Nucleus accumbens (tissue), 56 donors: ENCODE measurements around the gene OXT.
A peak's percentile ranks its signal among the peaks of the same experiment; 100 is the strongest.

Experiments
- DNase-seq, 56 donors: peaks; one replicate each; lab custom pipeline; 2025; lab: John Stamatoyannopoulos, UW

OXT gene

DNA sequence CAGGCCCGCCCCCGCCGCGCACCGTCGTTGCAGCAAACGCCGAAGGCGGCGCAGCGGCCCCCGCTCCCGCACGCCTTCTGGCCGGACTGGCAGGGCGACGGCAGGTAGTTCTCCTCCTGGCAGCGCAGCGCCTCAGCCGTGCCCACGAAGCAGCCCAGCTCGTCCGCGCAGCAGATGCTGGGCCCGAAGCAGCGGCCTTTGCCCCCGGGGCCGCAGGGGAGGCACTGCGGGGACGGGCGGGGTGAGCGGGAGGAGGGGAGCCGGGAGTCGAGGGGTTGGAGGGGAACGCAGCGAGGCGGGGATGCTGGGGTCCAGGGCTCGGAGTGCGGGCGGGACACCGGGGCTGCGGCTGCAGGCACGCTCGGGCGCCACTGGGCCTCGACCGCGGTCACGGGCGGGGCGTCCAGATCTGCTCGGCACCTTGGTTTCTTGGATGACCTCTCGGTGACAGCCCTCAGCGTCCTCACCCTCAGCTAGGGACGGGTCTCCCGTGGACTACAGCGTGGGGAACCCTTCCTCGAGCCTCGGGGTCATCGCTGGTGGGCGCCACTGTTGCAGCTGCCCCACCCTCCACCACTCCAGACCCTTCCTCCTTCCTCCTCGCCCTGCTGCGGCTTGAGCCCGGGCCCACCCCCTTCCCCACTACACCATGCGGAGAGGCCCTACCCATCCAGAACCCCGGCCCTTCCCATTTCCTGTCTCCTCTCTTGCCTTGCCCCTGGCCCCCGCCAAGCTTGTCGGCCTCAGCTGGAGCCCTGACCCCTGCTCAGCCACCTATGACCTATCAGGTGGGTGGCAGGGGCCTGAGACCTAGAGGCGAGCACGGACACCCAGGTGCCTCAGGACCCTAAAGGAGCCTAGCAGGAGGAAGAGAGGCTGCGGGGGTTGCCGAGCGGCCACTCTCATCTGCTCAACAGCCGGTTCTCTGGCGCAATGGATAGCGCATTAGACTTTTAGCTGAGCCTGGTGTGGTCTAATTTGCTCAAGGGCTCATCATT, 11.8 kb downstream of the OXT start:
- DNase-seq, result no peak

DNA sequence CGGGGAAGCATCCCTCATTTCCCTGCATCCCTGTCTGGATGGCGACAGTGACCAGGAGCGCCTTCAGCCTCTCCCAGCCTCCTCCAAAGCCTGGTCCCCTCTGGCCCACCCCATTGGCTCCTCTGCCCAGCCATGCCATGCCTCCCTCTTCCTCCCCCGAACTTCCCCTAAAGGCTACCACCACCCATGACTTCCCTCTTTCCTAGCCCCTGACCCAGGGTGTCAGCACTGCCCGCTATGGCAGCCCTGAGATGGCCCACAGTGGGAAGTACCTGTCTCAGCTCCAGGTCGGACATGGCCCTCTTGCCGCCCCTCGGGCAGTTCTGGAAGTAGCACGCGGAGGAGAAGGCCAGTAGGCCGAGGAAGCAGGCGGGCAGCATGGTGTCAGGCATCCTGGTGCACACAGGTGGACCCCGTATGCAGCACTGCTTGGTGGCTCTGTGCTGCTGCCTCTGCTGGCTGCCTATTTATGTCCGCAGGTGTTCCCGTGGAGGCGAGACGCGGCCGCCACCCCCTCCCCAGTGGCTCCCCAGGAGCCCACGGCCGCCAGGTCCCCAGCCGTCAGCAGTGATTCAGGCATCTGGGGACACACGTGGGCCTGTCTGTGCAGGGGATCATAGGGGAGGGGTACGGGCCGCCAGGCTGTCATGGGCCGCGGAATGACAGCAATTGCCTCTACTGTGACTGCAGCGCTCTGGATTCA, 13.0 kb downstream of the OXT start, which contains the start of gene AVP:
AVP (minus strand) TSS at position 442 of the 703 bp plus-strand sequence; CDS start at position 392, 50 bp downstream.
- no peak for DNase-seq

- DNase-seq, result no peak
Observed at GRCh38 chr20:3084986-3085360, 13.6 kb downstream of the OXT start.

- DNase-seq, result no peak
Observed at GRCh38 chr20:3085571-3086072, 14.2 kb downstream of the OXT start.

GRCh38 chr20:3088031-3088430, 16.6 kb downstream of the OXT start:
- DNase-seq, result no peak

- DNase-seq, result no peak
Observed at GRCh38 chr20:3090565-3090964, 19.1 kb downstream of the OXT start.

GRCh38 chr20:3092611-3093379, 21.4 kb downstream of the OXT start:
- no peak for DNase-seq

DNA sequence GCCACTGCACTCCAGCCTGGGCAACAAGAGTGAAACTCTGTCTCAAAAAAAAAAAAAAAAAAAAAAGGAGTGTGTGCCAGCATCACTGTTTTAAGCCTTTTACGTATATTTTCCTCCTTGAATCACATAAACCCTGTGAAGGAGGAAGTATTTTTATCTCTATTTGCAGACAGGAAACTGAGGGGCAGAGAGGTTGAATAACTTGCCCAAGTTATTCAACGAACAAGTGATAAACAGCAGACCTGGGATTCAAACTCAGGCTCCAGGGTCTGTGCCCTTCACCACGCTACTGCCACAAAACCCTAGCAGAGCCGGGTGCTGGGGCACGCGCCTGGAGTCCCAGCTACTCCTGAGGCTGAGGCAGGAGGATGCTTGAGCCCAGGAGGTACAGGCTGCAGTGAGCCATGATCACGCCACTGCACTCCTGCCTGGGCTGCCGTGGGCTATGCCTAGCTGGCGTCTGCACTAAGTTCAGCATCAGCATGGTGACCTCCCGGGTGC, 22.5 kb downstream of the OXT start:
- DNase-seq, result no peak

- DNase-seq, result no peak
Observed at GRCh38 chr20:3094848-3095629, 23.6 kb downstream of the OXT start.

- DNase-seq, result no peak
Observed at GRCh38 chr20:3100480-3100879, 29.1 kb downstream of the OXT start.

DNA sequence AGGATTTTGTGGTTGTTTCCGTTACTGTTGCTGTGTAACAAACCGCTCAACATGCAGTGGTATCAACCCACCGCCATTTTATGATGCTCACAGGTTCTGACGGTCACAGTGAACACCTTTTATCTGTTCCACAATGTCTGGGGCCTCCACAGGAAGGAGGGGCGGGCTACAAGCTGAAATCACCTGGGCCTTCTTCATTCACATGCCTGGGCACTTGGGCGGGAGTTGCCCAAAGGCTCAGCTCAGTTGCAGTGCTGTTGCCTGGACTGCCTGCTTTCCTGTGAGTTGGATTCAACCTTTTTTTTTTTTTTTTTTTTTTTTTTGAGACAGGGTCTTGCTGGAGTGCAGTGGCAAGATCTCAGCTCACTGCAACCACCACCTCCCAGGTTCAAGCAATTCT, 29.8 kb downstream of the OXT start:
- no peak for DNase-seq

GRCh38 chr20:3101737-3102574, 30.5 kb downstream of the OXT start:
- DNase-seq, result no peak

DNA sequence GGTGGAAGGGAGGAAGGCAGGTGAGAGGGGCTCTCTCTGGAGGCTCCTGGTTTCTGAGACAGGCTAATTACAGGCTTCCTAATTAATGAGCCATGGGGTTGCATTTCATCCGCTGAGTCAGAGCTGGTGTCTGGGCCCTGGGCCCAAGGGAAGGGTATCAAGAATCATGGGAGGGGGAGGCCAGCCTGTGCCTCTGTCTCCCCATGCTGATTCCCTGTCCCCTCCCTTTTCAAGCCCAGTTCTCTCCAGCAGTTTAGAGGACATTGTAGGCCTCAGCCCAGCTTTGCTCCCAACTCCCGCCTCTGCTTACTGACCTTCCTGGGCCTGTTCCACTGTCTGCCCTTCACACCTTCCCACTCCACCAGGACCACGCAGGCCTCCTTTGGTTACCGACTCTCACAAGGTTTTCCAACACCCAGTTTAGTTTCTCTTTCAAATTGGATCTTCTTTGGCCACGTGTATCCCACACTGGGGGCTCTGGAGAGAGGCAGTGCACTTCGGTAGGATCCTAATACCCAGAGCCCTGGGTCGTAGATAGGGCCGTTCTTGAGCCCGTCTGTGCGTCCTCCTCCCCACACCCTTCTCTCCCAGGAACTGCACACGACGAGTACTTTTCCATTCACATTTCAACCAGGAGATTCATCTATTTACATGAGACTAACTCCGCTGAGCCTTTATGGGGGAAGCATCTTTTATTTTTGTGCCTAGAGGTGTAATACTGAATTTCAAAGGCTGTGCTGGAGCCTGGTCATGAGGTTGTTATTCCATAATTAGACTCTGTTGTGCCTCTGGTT, 31.4 kb downstream of the OXT start:
- DNase-seq, result peak in 1 of 56 donors; percentile 8

- DNase-seq, result no peak
Observed at GRCh38 chr20:3103369-3104032, 32.1 kb downstream of the OXT start.

GRCh38 chr20:3105256-3106137, 34.1 kb downstream of the OXT start:
- no peak for DNase-seq

GRCh38 chr20:3106185-3106584, 34.8 kb downstream of the OXT start:
- DNase-seq, result no peak
